ENCODE data around the gene C11orf65. TPM values are rescaled to one million over a fixed set of nuclear protein-coding genes. Genes with fewer than 3 reads are reported as not detected.
"Not testable (repeated sequence)": the region's sequence is repeated elsewhere in the genome, so short reads cannot be mapped to it uniquely, and the experiment has no call there.

C11orf65 gene
- total RNA-seq, 1 donor from 2014 or later: 0.81 TPM

DNA sequence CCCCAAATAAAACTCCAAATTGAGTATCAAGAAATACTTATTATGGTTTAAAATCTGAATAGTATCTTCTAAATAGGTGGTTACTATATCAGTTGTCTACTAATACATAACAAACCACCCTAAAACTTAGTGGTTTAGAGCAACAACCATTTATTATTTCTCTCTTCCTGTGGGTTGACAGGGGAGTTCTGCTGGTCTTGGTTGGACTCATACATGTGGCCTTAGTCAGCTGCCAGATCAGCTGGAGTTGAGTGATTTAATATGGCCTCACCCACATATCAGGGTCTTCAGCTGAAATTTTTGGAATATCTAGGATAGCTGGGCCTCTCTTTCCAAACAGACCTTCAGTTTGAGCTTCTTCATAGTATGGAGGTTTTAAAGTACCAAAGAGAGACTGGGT is 34.5 kb downstream of the C11orf65 start:
- TF ChIP-seq, protein P1, sequence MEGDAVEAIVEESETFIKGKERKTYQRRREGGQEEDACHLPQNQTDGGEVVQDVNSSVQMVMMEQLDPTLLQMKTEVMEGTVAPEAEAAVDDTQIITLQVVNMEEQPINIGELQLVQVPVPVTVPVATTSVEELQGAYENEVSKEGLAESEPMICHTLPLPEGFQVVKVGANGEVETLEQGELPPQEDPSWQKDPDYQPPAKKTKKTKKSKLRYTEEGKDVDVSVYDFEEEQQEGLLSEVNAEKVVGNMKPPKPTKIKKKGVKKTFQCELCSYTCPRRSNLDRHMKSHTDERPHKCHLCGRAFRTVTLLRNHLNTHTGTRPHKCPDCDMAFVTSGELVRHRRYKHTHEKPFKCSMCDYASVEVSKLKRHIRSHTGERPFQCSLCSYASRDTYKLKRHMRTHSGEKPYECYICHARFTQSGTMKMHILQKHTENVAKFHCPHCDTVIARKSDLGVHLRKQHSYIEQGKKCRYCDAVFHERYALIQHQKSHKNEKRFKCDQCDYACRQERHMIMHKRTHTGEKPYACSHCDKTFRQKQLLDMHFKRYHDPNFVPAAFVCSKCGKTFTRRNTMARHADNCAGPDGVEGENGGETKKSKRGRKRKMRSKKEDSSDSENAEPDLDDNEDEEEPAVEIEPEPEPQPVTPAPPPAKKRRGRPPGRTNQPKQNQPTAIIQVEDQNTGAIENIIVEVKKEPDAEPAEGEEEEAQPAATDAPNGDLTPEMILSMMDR (conservative IDR thresholded peaks at IDR 0.05; ENCODE audit: low read depth, low read length): no peak
- DNase-seq (ENCODE audit: low read depth): no peak
- H3K4me3 ChIP-seq (ENCODE audit: low read depth, low read length): no peak overlapping the region

DNA sequence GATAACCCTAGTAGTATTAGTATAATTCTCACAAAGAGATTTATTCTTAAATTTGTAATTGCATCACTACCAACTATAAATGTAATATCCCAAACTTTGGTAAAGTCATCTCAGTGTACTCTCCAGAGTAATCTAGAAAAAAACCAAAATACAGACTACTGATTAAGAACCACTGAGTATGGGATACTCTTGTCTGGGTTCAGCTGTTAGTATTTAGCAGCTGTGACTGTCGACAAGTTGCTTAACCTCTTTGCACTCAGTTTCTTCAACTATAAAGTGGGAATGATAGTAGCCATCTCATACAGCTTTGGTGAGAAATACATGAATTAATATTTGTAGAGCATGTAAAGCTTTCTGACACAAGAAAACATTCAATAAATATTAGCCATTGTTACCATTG is 35.3 kb downstream of the C11orf65 start:
- no peak for DNase-seq (ENCODE audit: low read depth)
- H3K4me3 ChIP-seq (ENCODE audit: low read depth, low read length): no peak overlapping the region
- TF ChIP-seq, protein P1 (conservative IDR thresholded peaks at IDR 0.05; ENCODE audit: low read depth, low read length): no peak

DNA sequence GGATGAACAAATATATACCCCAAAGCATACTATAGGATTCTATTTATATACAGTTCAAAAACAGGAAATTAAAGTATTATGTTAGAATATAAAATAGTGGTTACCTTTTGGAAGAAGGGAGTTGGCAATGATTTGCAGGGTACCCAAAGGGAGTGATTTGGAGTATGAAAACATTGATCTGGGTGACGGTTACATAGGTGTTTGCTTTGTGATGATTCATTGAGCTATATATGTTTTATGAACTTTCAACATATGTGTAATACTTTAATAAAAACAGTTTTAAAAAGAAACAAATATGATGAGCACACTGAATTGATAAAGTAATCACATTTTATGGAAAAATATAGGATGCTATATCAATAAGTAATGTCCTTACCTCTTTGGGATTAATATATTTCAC is 36.0 kb downstream of the C11orf65 start:
- DNase-seq (ENCODE audit: low read depth): no peak
- no peak overlapping the region for H3K4me3 ChIP-seq (ENCODE audit: low read depth, low read length)
- TF ChIP-seq, protein P1 (conservative IDR thresholded peaks at IDR 0.05; ENCODE audit: low read depth, low read length): no peak

DNA sequence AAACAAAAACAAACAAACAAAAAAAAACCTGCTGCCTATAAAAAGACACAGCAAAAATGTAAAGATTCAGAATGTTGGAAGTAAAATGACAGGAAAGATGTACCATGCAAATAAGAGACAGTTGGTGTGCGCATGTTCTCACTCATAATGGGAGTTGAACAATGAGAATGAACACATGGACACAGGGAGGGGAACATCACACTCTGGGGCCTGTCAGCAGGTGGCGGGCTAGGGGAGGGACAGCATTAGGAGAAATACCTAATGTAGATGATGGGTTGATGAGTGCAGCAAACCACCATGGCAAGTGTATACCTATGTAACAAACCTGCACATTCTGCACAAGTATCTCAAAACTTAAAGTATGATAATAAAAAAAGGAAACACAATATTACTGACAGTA is 49.8 kb downstream of the C11orf65 start:
- TF ChIP-seq, protein P1 (conservative IDR thresholded peaks at IDR 0.05; ENCODE audit: low read depth, low read length): peak; percentile 53
- not testable (repeated sequence) for DNase-seq (ENCODE audit: low read depth); H3K4me3 ChIP-seq (ENCODE audit: low read depth, low read length)

DNA sequence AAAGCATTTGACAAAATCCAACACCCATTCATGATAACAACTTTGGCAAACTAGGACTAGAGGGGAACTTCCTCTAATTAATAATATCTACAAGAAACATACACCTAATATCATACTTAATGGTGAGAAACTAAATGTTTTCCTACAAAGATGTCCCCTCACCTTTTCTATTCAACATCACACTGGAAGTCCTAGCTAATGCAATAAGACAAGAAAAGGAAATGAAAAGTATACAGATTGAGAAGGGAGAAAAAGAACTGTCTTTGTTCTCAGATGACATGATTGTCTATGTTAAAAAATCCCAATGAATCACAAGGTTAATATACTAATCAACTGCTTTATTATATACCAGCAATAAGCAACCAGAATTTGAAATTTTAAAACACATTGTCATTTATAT is 52.4 kb downstream of the C11orf65 start:
- TF ChIP-seq, protein P1 (conservative IDR thresholded peaks at IDR 0.05; ENCODE audit: low read depth, low read length): no peak

DNA sequence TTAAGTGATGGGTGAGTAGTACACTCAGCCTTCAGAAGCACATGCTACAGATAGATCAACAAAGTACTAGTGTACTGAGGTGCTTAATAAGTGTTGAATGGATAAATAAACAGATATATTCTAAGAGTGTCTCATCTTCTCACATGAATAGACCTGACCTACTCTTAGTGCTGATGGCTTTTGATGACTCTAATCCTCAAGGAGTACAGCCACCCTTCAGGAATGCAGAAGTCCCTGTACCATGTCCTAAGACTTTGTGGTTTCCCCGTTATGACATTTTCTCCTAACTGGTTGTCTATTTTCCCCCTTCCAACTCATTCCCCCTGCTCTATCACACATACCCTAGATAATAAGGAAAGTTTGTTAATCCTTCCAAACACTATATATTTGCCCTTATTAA is 61.6 kb downstream of the C11orf65 start:
- peak; percentile 72 for DNase-seq (ENCODE audit: low read depth)
- TF ChIP-seq, protein P1 (conservative IDR thresholded peaks at IDR 0.05; ENCODE audit: low read depth, low read length): no peak
- no peak overlapping the region for H3K4me3 ChIP-seq (ENCODE audit: low read depth, low read length)

More for the DNA sequence above, 52.4 kb downstream of the C11orf65 start:
- DNase-seq (ENCODE audit: low read depth): no peak
- H3K4me3 ChIP-seq (ENCODE audit: low read depth, low read length): no peak overlapping the region

DNA sequence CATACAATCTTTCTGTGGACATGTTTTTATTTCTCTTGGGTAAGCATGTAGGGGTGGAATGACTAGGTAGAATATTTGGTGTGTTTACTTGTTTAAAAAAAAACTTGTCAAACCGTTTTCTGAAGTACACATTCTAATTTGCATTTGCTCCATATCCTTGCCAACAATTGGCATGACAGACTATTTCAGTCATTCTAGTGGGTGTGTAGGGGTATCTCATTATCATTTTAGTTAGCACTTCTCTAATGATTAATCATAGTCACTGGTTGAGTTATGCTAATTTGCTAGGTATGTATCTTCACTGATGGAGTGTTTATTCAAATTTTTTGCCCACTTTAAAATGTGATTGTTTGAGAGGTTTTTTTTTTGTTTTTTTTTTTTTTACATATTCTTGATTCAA is 64.3 kb downstream of the C11orf65 start:
- TF ChIP-seq, protein P1 (conservative IDR thresholded peaks at IDR 0.05; ENCODE audit: low read depth, low read length): no peak
- no peak for DNase-seq (ENCODE audit: low read depth)
- no peak overlapping the region for H3K4me3 ChIP-seq (ENCODE audit: low read depth, low read length)
